GM12874 (cell line): ENCODE measurements around the gene ENOX2.

Experiments used
- TF ChIP-seq, protein P1 (sequence below): IDR thresholded peaks from 2 replicates; pipeline ENCODE4 v1.5.1; 2011; ENCODE audit warnings: low read depth, mild to moderate bottlenecking, control low read depth, low read length, moderate library complexity; ENCODE audit not compliant: insufficient read depth

ENOX2 gene

DNA sequence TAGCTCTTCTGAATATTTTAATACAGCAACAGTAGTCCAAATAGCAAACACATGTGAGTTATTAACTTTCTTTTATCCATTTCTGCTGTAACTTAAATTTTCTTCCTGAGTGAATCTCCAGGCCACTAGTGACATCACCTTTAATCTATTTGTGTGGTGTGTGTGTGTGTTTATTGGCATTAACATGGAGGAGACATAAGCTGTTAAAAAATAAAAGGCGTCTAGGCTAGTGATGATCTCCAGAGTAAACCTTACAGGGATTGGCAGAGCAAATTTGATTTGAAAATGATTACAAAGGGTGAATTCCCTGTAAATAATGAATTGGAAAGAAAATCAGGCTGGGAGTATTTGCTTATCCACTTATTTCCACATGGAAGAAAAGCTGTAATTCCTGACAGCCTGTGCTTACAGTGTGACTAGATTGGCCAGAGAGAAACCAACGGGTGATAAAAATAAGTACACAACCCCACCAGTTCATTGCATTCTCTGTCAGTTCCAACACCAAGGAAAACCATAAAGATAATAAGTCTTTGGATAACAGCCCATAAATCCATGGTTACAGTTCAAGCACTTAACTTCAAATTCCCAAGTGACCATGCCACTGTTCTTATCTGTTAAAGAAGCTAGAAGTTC lies 186.1 kb downstream of the ENOX2 start:
- TF ChIP-seq, protein P1, sequence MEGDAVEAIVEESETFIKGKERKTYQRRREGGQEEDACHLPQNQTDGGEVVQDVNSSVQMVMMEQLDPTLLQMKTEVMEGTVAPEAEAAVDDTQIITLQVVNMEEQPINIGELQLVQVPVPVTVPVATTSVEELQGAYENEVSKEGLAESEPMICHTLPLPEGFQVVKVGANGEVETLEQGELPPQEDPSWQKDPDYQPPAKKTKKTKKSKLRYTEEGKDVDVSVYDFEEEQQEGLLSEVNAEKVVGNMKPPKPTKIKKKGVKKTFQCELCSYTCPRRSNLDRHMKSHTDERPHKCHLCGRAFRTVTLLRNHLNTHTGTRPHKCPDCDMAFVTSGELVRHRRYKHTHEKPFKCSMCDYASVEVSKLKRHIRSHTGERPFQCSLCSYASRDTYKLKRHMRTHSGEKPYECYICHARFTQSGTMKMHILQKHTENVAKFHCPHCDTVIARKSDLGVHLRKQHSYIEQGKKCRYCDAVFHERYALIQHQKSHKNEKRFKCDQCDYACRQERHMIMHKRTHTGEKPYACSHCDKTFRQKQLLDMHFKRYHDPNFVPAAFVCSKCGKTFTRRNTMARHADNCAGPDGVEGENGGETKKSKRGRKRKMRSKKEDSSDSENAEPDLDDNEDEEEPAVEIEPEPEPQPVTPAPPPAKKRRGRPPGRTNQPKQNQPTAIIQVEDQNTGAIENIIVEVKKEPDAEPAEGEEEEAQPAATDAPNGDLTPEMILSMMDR = no peak

DNA sequence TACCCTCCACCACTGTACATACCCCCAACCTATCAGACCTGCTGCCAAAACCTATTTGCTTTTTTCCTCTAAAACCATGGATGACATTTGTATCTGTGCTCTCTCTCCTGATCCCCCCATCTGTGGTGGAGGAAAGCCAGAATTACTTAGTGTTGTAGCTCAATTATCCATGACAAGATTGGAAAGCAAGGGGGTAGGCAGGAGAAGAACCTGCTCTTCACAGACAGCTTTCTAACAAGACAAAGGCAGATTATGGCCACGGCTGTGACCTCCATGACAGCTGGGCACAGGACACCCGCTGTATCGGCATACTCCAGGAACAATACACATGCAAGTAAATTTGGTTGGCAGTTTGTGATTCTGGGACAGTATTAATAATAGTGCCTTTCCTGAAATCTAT lies 186.7 kb downstream of the ENOX2 start:
- TF ChIP-seq, protein P1 = no peak

- TF ChIP-seq, protein P1 = no peak
Observed at GRCh38 chrX:130715299-130715698, 187.7 kb downstream of the ENOX2 start.

- TF ChIP-seq, protein P1 = no peak
Observed at GRCh38 chrX:130714665-130715064, 188.3 kb downstream of the ENOX2 start.

DNA sequence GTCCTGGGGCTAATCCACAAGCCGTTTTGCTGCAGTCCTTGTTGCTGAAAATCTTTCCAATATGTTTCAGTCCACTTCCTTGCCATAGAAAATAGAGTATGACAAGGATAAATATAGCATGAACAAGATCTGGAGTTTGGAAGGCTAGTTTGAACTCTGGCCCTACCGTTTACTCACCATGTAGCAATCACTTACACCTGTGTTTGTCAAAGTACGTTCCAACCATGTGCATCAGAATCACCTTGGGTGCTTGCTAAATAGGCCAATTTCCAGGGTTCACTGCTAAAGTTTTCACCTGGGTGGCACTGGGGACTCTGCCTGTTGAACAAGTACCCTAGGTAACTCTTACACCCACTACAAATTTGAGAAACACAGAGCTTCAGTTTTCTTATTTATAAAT lies 188.9 kb downstream of the ENOX2 start:
- TF ChIP-seq, protein P1 = no peak

GRCh38 chrX:130705591-130705990 lies 197.4 kb downstream of the ENOX2 start:
- TF ChIP-seq, protein P1 = no peak

- TF ChIP-seq, protein P1 = no peak
Observed at GRCh38 chrX:130704053-130705038, 198.7 kb downstream of the ENOX2 start.
